GDM1 (cell line): ENCODE measurements around the gene SLC4A2.
A peak's percentile ranks its signal among the peaks of the same experiment; 100 is the strongest.

ENCODE experiments used
- DNase-seq: peaks from one replicate; lab custom pipeline; 2025; lab: John Stamatoyannopoulos, UW

The SLC4A2 gene

DNA sequence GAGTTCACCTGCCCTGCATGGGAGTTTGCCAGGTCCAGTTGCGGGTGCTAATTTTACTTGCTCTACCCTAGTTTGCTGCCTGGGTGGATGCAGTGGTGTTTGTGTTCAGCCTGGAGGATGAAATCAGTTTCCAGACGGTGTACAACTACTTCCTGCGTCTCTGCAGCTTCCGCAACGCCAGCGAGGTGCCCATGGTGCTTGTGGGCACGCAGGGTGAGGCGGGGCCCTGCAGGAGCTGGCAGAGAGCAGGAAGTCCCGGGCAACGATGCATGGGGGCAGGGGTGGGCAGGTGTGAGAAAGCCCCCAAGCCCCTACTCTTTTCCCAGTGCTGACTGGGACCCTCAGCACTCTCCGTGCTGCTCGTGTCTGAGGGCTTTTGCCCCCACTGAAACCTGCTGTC lies 58.2 kb downstream of the SLC4A2 start:
- no peak for DNase-seq

DNA sequence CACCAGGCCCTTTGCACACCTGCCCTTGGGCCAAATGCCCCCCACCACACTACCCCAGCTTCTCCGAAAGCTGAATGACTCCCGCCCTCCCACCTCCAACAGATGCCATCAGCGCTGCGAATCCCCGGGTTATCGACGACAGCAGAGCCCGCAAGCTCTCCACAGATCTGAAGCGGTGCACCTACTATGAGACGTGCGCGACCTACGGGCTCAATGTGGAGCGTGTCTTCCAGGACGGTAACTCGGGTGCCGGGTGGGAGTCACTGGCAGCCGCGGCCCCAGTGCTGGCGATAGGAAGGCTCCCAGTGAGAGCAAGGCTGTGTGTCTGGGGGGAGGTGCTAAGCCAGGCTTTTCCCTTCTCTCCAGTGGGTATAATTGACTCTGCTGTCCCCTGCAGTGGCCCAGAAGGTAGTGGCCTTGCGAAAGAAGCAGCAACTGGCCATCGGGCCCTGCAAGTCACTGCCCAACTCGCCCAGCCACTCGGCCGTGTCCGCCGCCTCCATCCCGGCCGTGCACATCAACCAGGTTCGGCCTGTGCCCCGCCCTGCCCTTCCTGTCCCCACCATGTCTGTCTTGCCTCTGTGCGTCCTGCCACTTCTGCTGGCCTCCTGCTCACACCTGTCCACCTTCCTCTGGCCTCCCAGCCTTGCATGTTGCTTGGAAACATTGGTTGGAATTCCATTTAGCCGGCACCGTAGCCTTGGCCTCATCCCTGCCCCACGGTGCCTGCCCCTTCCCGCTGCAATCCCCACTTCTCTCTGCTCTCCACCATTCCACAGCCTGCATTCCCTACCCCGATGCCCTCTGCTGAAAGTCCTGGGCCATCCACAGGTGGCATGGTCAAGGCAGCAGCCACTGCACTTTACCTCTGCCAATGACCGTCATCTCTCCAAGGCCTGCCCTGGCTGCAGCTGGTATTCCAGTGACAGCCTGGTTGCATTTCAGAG lies 59.0 kb downstream of the SLC4A2 start:
- DNase-seq, result no peak

- no peak for DNase-seq
Observed at GRCh38 chr7:151119055-151119415, 59.6 kb downstream of the SLC4A2 start.

DNA sequence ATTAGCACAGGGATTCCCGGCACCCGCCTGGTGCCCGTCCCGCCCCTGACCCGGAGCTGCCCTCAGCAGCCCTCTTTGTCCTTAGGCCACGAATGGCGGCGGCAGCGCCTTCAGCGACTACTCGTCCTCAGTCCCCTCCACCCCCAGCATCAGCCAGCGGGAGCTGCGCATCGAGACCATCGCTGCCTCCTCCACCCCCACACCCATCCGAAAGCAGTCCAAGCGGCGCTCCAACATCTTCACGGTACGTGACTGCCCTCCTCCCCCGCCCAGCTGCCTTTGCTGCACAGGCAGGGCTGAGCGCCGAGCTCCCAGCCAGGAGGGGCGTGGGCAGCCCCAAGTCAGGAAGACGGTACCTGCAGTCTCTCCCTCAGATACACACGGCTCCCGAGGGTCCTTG lies 60.5 kb downstream of the SLC4A2 start:
- DNase-seq, result no peak

GRCh38 chr7:151120896-151121295 lies 61.5 kb downstream of the SLC4A2 start:
- DNase-seq, result no peak

DNA sequence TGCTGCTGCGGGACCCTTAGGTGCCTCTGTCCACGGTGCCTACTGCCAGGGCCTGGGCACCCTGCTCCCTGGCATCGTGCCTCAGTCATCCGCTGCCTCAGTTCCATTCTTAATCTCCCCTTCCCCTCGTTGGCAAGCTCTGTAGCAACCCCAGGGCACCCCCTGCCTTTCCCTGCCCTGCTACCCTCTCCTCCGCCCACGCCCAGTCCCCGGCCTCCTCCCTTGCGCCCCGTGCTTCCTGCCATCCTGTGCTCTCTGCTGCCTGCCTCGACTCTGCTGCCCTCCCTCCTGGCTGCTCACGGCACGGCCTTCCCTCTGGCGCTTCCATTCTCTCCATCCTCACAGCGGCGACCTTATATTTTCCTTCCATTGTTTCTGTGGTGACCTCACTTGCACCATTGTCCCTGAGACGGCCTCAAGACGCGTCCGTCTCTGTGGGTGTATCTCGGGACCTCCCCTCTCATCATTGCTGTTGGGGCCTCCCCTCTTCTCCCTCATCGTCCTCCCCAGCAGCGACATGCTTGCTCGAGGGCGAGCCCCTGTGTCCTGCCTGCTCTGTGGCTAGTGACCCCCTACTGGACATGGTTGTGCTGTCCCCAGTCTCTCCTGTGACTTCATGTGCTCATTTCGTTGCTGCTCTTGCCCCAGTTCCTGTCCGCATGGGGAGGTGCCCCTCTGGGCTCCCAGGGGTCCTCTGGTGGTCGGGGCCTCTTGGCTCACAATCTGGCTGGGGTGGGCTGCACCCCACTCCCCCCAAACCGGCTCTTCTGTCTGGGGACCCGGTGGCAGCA lies 62.2 kb downstream of the SLC4A2 start:
- no peak for DNase-seq

GRCh38 chr7:151122276-151122675 lies 62.9 kb downstream of the SLC4A2 start:
- no peak for DNase-seq

GRCh38 chr7:151122796-151123157 lies 63.4 kb downstream of the SLC4A2 start:
- no peak for DNase-seq

DNA sequence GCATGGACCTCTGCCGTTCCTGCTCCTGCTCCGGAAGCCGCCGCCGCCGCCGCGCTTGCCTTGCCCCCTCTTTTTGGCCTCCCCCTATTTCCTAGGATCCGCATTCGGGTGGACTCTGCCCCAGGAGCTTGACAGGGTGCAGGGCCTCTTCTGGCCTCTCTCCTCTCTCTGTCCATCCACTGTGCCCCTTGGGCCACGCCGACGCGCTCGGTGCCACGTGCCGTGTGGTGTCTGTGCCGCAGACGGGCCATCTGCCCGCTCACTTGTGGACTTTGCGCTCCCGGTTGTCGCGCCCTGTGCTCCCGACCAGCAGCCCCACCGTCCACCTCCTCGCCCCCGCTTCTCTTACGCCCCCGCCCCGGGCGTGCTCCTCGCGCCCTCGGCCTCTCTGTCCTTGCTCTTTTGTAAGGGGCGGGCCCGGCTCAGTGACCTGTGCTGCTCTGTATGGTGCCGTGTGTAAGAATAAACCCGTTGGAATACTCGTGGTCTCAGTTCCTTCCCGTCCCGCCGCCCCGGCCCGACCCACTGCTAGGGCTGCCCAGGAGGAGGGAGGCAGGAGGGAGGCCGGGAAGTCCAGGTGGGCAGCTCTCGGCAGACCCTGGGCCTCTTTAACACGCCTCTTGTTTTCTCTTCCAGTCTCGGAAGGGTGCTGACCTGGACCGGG lies 63.9 kb downstream of the SLC4A2 start:
- DNase-seq, result no peak

- peak; percentile 52 for DNase-seq
Observed at GRCh38 chr7:151123822-151124464, 64.6 kb downstream of the SLC4A2 start.

DNA sequence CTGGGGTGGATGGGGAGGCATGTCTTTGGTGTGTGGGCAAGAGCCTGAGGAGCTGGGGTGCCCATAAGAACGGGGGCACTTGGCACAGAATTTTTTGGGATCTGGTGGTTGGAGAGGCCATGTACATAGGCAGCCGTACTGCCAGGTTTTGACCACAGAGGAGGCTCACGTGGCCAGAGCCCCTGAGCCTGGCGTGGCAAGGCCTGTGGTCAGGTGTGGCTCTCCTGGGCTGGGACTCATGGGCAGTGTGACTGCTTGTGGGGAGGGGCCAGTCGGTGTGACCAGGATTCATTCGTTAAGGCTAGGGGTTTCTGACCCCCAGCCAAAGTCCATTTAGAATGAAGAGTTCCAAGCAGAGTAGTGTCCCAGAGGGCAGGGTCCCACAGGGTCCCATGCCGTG lies 65.1 kb downstream of the SLC4A2 start:
- no peak for DNase-seq

DNA sequence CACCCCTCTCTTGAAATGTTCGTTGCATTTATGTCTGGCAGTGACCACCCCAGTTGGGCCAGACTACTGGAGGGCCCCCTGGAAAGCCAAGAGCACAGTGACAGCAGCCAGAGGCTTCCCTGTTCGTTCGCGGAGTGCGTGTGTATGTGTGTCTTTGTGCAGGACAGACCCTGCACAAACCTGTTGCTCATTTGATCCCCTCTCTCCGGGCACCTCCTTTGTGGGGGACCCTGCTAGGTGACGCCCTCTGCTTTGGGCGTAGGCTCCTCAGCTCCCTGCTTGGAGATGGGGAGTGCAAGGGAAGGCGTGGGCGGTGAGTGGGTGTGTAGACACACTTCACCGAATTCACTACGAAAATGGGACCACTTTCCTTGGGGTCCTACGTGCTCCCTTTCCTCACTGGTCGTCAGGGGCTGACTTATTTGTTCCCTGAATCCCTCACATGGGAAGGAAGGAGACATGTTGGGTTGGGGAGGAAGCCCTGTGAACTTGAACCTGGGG lies 65.6 kb downstream of the SLC4A2 start:
- DNase-seq, result no peak

DNA sequence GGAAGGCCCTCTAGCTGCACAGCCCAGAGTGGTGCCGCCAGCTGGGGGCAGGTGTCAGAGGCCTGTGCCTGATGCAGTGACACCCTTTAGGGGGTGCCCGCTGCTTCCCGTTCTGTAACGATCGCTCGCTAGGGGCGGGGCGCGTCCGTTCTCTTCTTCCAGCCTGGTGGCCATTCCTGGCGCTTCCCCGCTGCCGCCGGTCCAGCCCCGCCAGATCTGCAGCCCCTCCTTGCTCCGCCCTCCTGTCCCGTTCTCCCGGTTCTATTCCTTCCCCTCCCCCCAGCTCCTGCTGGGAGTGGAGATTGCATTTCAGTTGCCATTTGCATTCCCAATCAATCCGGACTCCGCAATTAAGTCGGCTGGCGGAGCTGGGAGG lies 66.1 kb downstream of the SLC4A2 start:
- no peak for DNase-seq

DNA sequence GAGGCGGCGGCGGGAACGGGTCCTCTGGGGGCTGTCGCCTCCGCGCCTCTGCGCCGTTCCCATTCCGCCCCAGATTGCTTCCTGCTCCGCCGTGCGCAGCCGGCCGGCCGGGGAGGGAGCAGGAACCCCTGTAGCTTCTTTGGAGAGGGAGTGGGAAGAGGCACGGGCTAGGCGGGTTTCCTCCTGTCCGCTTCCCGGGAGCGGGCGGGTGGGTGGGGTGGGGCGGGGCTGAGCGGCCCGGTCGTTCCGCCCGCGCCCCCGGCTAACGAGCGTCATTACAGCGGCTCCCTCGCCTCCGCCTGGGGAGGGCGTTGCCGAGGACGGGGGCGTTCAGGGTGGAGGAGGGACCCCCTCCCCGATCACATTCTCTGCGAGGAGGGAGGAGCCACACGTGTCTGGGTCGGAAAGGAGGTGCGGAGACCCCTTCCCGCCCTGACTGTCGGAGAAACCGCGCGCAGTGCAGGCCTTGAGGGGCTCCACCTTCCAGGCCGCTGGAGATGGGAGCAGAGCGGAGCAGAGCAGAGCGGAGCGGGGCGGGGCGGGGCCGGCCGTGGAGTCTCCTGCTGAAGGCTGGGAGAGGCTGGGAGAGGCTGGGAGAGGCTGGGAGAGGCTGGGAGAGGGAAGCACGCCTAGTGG lies 66.6 kb downstream of the SLC4A2 start:
- DNase-seq, result no peak
